Mesothelial cell of epicardium (in vitro differentiated cells): ENCODE results near the gene CPLX3. TPM values are rescaled to one million over a fixed set of nuclear protein-coding genes. Genes with fewer than 3 reads are reported as not detected.

Source experiments
- DNase-seq, 2 experiments: peaks; one replicate each; pipeline ENCODE4 v3.0.0; 2021; ENCODE audit warnings: low spot score in 2 of 2; ENCODE audit not compliant: unreplicated experiment in 2 of 2
- H3K27ac Mint-ChIP-seq: 2 replicates; pipeline ENCODE4 v1.8.0; 2021; ENCODE audit warnings: mixed read lengths
- H3K27me3 Mint-ChIP-seq: 2 replicates; pipeline ENCODE4 v1.8.0; 2021; ENCODE audit warnings: low read depth, mixed read lengths
- H3K36me3 Mint-ChIP-seq: 2 replicates; pipeline ENCODE4 v1.8.0; 2021; ENCODE audit warnings: mixed read lengths
- H3K4me1 Mint-ChIP-seq: 2 replicates; pipeline ENCODE4 v1.8.0; 2021; ENCODE audit warnings: mixed read lengths
- H3K4me3 Mint-ChIP-seq: 2 replicates; pipeline ENCODE4 v1.8.0; 2021; ENCODE audit warnings: mild to moderate bottlenecking, moderate library complexity, mixed read lengths
- H3K9me3 Mint-ChIP-seq: 2 replicates; pipeline ENCODE4 v1.8.0; 2021; ENCODE audit warnings: mixed read lengths
- CTCF ChIP-seq: fragments of 200-600 bp; sonication (generic); IDR thresholded peaks from one replicate; pipeline ENCODE4 v1.5.0; 2021; ENCODE audit warnings: antibody characterized with exemption; ENCODE audit not compliant: unreplicated experiment
- total RNA-seq: library from RNA; stranded (reverse); gene quantifications from 3 replicates; pipeline ENCODE4 v1.2.1, GENCODE V29; 2021

The CPLX3 gene
- total RNA-seq, 1 donor from 2014 or later = not detected

- Mint-ChIP-seq H3K27ac (peak overlapping the region; percentile 82), H3K4me3 (no peak overlapping the region), H3K4me1 (peaks cover 44% of the 10 kb centered on the region), H3K36me3 (no peaks in the 10 kb centered on the region), H3K9me3 (no peaks in the 10 kb centered on the region), H3K27me3 (no peaks in the 10 kb centered on the region)
- TF ChIP-seq CTCF = no peak
- peak in 1 of 2 experiments; percentile 57 for DNase-seq
These were observed 39.0 kb upstream of the CPLX3 start for GRCh38 chr15:74787251-74788041.

GRCh38 chr15:74788042-74788682 is 38.3 kb upstream of the CPLX3 start:
- Mint-ChIP-seq H3K9me3 (no peaks in the 10 kb centered on the region), H3K4me3 (no peak overlapping the region), H3K36me3 (no peaks in the 10 kb centered on the region), H3K27ac (peak overlapping the region; percentile 82), H3K4me1 (peaks cover 39% of the 10 kb centered on the region), H3K27me3 (no peaks in the 10 kb centered on the region)
- TF ChIP-seq CTCF = no peak
- DNase-seq = no peak

- no peak for DNase-seq
- TF ChIP-seq CTCF = no peak
- Mint-ChIP-seq H3K4me3 (no peak overlapping the region), H3K4me1 (peaks cover 33% of the 10 kb centered on the region), H3K27me3 (no peaks in the 10 kb centered on the region), H3K9me3 (no peaks in the 10 kb centered on the region), H3K36me3 (no peaks in the 10 kb centered on the region), H3K27ac (no peak overlapping the region)
These were observed 37.7 kb upstream of the CPLX3 start for GRCh38 chr15:74788683-74789151.

GRCh38 chr15:74789171-74789631 is 37.2 kb upstream of the CPLX3 start:
- Mint-ChIP-seq H3K4me1 (peaks cover 30% of the 10 kb centered on the region), H3K9me3 (no peaks in the 10 kb centered on the region), H3K36me3 (no peaks in the 10 kb centered on the region), H3K27me3 (no peaks in the 10 kb centered on the region), H3K4me3 (no peak overlapping the region), H3K27ac (no peak overlapping the region)
- TF ChIP-seq CTCF = no peak
- no peak for DNase-seq

GRCh38 chr15:74789741-74790079 is 36.7 kb upstream of the CPLX3 start:
- peaks cover 30% of the 10 kb centered on the region for H3K4me1 Mint-ChIP-seq
- no peak overlapping the region for H3K4me3 Mint-ChIP-seq
- no peaks in the 10 kb centered on the region for H3K27me3 Mint-ChIP-seq
- no peak for DNase-seq
- no peak overlapping the region for H3K27ac Mint-ChIP-seq
- no peak for TF ChIP-seq CTCF
- no peaks in the 10 kb centered on the region for H3K36me3 Mint-ChIP-seq
- H3K9me3 Mint-ChIP-seq = no peaks in the 10 kb centered on the region
